Activated CD4-positive, alpha-beta T cell treated with anti-CD3 and anti-CD28 coated beads, Interleukin-2, Interleukin-6, amounts not matched to agents 100 ng/mL and 50 ng/mL, durations not matched to agents 16 hours and 8 hours (primary cell): ENCODE results near the gene CTXN3.

ENCODE experiments used
- DNase-seq: peaks from one replicate; pipeline ENCODE4 v3.0.0-alpha.2; 2020

Gene CTXN3

GRCh38 chr5:127649018-127649439 lies at the start of gene CTXN3:
TSS of gene CTXN3 (plus strand) at chr5:127649082. CDS start at chr5:127657522, 8,440 bp downstream.
- DNase-seq = no peak

DNA sequence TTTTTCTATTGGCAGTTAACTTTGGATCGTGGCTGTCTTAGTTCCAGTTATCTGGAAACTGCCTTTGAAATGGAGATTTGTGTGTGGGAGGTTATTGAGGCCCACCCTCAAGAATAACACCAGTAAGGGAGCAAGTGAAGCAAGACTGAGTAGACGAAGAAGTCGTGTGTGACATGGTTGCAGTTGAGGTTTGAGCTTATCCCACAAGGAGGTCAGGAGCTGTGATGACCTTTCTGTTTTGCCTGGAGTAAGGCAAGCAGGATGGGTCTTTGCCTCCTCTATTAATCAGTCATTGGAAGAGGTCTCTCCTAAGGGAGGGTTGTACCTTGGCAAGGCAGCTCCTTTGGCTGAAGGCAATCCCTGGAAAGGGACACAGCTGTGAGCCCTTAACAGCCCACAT lies 49.6 kb upstream of the CTXN3 start:
- DNase-seq = no peak

GRCh38 chr5:127599847-127600246 lies 49.0 kb upstream of the CTXN3 start:
- no peak for DNase-seq

- DNase-seq = no peak
Observed at GRCh38 chr5:127601111-127601510, 47.8 kb upstream of the CTXN3 start.

- no peak for DNase-seq
Observed at GRCh38 chr5:127601601-127602000, 47.3 kb upstream of the CTXN3 start.

- DNase-seq = no peak
Observed at GRCh38 chr5:127602481-127602880, 46.4 kb upstream of the CTXN3 start.

DNA sequence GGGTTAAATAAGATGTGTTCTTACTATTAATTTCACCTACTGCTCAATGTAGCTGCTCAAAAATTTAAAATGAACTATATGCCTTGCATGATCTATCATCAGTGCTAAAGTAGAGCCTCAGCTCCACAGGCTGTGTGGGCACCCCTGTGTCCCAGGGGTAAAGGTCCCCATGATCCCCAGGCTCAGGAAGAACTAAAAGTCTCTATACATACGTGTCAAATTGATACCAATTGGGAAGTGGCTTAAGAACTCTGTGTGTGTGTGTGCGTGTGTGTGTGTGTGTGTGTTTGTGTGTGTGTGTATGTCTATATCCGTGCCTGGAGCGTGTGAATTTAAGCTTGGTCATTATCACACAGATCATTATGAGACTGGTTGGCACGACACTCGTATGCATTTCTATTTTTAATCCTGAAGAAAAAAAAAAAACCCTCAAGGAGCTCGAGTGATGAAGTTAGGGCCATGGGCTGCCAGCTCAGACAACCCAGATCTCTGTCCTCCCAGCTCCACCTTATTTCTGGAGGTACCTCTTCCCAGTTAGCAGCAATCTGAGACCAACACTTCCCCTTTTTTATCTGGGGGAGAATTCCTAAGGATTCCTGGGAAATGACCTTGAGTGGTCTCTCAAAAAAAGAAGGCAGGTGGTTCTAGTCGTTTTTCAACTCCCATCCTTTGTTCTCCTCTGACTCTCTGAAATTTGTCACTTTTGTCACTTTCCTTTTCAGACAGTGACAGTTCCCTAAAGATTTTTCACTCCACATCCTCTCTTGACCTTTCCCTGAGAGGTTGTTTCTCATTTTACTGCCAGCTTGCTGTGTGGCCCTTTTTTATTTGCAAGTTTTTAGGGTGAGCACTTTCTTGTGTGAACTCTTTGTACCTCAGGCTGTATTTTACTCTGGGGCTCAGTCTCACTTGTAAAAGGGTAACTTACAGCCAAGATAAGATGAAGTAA lies 45.7 kb upstream of the CTXN3 start:
- DNase-seq = no peak

GRCh38 chr5:127608077-127608660 lies 40.7 kb upstream of the CTXN3 start:
- DNase-seq = peak; percentile 11

- DNase-seq = no peak
Observed at GRCh38 chr5:127609011-127609410, 39.9 kb upstream of the CTXN3 start.

DNA sequence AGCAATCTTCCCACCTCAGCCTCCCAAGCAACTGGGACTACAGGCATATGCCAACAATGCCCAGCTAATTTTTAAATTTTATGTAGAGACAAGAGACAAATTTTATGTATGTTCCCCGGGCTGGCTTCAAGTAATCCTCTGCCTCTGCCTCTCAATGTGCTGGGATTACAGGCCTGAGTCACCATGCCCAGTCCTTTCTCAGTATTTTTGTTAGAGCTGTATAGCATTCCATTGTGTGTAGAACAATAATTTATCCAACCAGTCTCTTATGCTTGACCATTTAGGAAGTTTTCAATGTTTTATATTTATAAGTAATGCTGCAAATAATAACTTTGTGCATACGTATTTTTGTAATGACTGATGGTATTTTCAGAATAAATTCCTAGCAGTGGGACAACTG lies 38.9 kb upstream of the CTXN3 start:
- DNase-seq = no peak

GRCh38 chr5:127612441-127613141 lies 36.3 kb upstream of the CTXN3 start:
- no peak for DNase-seq

DNA sequence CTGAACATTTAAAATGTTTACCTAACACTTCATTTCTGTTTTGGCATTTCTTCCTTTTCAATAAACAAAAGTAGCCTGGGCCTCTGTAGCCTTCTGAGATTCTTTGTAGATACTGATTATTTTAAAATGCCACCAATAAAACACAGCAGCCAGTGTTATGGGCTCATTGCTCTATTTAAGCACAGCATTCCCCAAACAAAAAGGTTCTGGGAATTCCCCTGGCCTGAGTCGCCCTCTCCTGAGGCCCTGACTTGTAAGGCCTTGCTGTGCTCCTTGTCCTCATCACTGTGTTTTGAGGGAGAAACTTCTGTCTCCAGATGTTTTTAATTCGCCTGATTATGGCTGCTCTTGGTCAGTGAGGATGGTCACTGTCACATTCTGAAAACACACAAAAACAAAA lies 33.0 kb upstream of the CTXN3 start:
- no peak for DNase-seq

GRCh38 chr5:127619908-127620479 lies 28.9 kb upstream of the CTXN3 start:
- DNase-seq = no peak

- no peak for DNase-seq
Observed at GRCh38 chr5:127621601-127622325, 27.1 kb upstream of the CTXN3 start.

DNA sequence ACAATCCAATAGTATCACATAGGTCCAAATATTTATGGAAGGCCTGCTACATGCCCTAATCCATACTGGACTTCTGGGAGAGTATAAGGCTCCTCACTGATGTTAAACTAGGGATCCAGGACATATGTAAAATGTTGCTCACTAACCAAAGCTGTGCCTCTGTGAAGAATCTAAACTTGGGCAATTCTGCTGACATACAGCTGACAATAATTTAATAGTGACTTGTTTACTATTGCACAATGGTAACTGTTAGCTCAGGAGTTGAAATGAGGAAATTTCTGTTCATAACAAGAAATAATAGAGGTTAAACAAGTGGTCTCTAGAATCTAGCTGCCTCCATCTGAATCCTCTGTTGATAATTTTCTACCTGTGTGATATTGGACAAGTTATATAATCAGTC lies 14.9 kb upstream of the CTXN3 start:
- DNase-seq = no peak

GRCh38 chr5:127639828-127640227 lies 9.1 kb upstream of the CTXN3 start:
- DNase-seq = no peak

GRCh38 chr5:127642949-127643348 lies 5.9 kb upstream of the CTXN3 start:
- no peak for DNase-seq

GRCh38 chr5:127643607-127644006 lies 5.3 kb upstream of the CTXN3 start:
- DNase-seq = no peak

GRCh38 chr5:127645300-127645726 lies 3.6 kb upstream of the CTXN3 start:
- DNase-seq = no peak

DNA sequence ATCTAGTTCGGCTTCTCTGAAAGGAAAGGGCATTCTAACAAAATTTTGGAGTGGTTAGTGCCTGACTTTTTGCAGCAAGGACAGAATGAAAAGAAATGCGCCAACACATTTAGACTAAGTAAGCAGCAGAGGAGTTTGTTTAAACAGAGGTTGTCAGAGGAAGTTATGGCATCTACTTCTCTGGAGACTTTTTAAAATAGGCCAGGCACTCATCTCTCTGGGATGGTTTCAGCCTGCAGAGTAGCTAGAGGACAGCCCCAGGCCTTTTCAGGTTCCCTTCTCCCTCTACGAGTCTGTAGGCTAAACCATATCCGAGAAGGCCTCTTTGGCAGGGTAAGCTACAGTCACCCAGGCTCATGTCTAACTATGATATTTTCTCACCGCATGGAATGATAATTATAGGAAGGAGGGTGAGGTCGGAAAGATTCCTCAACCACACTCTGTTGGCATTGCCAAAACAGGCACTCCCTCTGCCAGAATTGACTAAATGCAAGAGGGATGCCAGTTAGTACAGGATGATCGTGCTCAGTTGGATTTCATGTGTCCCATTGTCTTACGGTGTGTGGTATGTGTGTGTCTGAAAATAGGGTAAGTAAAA lies 1.4 kb upstream of the CTXN3 start:
- DNase-seq = no peak

DNA sequence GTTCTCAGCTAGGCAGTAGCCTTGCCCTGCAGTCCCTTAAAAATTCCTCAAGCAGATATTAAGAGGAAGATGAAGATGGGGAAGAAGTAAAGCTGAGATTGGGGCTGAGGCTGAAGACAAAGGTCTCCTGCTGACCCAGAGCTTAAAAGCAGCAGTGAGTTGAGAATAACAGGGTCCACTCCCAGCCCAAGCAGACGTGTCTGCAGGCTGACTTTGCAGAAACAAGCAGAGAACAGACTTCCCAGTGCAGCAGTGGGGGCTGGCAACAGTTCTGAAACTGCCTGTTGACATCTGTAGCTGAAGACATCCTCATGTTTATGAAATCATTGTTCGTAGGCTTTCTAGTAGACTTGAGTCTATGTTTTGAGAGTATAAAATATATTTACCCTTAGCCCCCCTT lies 1.1 kb downstream of the CTXN3 start:
- no peak for DNase-seq

GRCh38 chr5:127650649-127651048 lies 1.8 kb downstream of the CTXN3 start:
- DNase-seq = no peak
